DND-41 (cell line): ENCODE results near the gene EYA2.

ENCODE experiments used
- EZH2 ChIP-seq: IDR thresholded peaks from 3 replicates; pipeline ENCODE4 v1.6.1; 2012; ENCODE audit warnings: borderline replicate concordance, low read depth, mild to moderate bottlenecking, moderate library complexity, low read length, inconsistent platforms; ENCODE audit not compliant: severe bottlenecking
- TF ChIP-seq, protein P1 (sequence below): IDR thresholded peaks from 2 replicates; pipeline ENCODE4 v1.5.1; 2012; ENCODE audit warnings: borderline replicate concordance, low read length, moderate library complexity, mild to moderate bottlenecking; ENCODE audit not compliant: poor library complexity, severe bottlenecking; ENCODE audit errors: extremely low read depth

DNA sequence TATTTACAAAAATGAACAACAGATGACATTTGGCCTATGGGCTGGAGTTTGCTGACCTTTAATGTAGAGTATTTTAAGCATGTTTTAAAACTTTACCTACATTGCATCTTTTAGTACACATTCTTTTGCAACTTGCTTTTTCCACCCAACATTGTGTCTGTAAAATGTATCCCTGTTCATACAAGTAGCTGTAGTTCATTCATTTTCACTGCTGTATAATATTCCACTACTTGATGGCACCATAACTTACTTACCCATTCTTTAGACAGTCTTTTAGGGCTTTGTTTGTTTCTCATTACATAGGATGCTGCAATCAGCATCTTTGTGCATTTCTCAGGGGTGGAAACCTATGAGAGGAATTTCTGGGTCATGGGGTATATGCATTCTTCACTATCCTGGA, 115.1 kb downstream of the EYA2 start:
- TF ChIP-seq, protein P1, sequence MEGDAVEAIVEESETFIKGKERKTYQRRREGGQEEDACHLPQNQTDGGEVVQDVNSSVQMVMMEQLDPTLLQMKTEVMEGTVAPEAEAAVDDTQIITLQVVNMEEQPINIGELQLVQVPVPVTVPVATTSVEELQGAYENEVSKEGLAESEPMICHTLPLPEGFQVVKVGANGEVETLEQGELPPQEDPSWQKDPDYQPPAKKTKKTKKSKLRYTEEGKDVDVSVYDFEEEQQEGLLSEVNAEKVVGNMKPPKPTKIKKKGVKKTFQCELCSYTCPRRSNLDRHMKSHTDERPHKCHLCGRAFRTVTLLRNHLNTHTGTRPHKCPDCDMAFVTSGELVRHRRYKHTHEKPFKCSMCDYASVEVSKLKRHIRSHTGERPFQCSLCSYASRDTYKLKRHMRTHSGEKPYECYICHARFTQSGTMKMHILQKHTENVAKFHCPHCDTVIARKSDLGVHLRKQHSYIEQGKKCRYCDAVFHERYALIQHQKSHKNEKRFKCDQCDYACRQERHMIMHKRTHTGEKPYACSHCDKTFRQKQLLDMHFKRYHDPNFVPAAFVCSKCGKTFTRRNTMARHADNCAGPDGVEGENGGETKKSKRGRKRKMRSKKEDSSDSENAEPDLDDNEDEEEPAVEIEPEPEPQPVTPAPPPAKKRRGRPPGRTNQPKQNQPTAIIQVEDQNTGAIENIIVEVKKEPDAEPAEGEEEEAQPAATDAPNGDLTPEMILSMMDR, result no peak
- TF ChIP-seq EZH2, result no peak
